Smooth muscle cell (in vitro differentiated cells): Measurements from ENCODE around the gene PNRC2. TPM values are rescaled to one million over a fixed set of nuclear protein-coding genes. Genes with fewer than 3 reads are reported as not detected.
"Not testable (repeated sequence)": the region's sequence is repeated elsewhere in the genome, so short reads cannot be mapped to it uniquely, and the experiment has no call there.

Experiments
- DNase-seq: peaks from one replicate; lab custom pipeline; 2025; ENCODE audit not compliant: unreplicated experiment; lab: John Stamatoyannopoulos, UW
- H2AFZ ChIP-seq: fragments of 200-600 bp; sonication (generic); 2 replicates; pipeline ENCODE4 v1.6.0; 2016; ENCODE audit warnings: antibody characterized with exemption, low read depth, mild to moderate bottlenecking
- H3F3A ChIP-seq: fragments of 200-600 bp; sonication (generic); 2 replicates; pipeline ENCODE4 v1.6.0; 2017; ENCODE audit warnings: antibody characterized with exemption, low read depth
- H3K27ac ChIP-seq: fragments of 200-600 bp; sonication (generic); 2 replicates; pipeline ENCODE4 v1.5.1; 2016; ENCODE audit warnings: low read depth, mild to moderate bottlenecking
- H3K27me3 ChIP-seq: fragments of 200-600 bp; sonication (generic); 2 replicates; pipeline ENCODE4 v1.6.1; 2016; ENCODE audit warnings: low read depth, mild to moderate bottlenecking
- H3K36me3 ChIP-seq: fragments of 200-600 bp; sonication (generic); 2 replicates; pipeline ENCODE4 v1.5.1; 2016; ENCODE audit warnings: low read depth
- H3K4me1 ChIP-seq: fragments of 200-600 bp; sonication (generic); 2 replicates; pipeline ENCODE4 v1.5.1; 2016; ENCODE audit warnings: low read depth
- H3K4me2 ChIP-seq: fragments of 200-600 bp; sonication (generic); 2 replicates; pipeline ENCODE4 v1.6.0; 2016; ENCODE audit warnings: mild to moderate bottlenecking
- H3K4me3 ChIP-seq: fragments of 200-600 bp; sonication (generic); 2 replicates; pipeline ENCODE4 v1.5.1; 2016; ENCODE audit warnings: mild to moderate bottlenecking
- H3K79me2 ChIP-seq: fragments of 200-600 bp; sonication (generic); 2 replicates; pipeline ENCODE4 v1.6.0; 2016; ENCODE audit warnings: low read depth, mild to moderate bottlenecking
- H3K9ac ChIP-seq: fragments of 200-600 bp; sonication (generic); 2 replicates; pipeline ENCODE4 v1.6.0; 2016; ENCODE audit warnings: low read depth
- H3K9me3 ChIP-seq: fragments of 200-600 bp; sonication (generic); replicated peaks from 2 replicates; pipeline ENCODE4 v1.5.1; 2016; ENCODE audit warnings: low read depth
- H4K20me1 ChIP-seq: fragments of 200-600 bp; sonication (generic); 2 replicates; pipeline ENCODE4 v1.6.0; 2016; ENCODE audit warnings: low read depth
- whole genome bisulfite sequencing: methylation state at CpG from one replicate; pipeline ENCODE4 v1.1.7; 2016; ENCODE audit warnings: low lambda C conversion rate; 5-methylcytosine and 5-hydroxymethylcytosine counted together
- polyA plus RNA-seq: library from polyadenylated mRNA; unstranded; fragments of >200 nt; fragmentation: Nextera tagmentation; extraction: Ambion mirVana; gene quantifications from 2 replicates; pipeline ENCODE4 v1.2.1, GENCODE V29; 2016
- total RNA-seq: library from RNA; depleted of rRNA; stranded (reverse); fragments of >200 nt; gene quantifications from 2 replicates; pipeline ENCODE4 v1.2.3, GENCODE V29; 2014
- TF ChIP-seq, protein P1 (sequence below): fragments of 200-600 bp; sonication (generic); IDR thresholded peaks from 2 replicates; pipeline ENCODE4 v1.5.1; 2017; ENCODE audit warnings: borderline replicate concordance, mild to moderate bottlenecking, antibody characterized with exemption; ENCODE audit not compliant: insufficient read depth, poor library complexity, severe bottlenecking

The PNRC2 gene
- total and polyA plus RNA-seq, 2 experiments from 2014 or later = 53.3 to 77.8 TPM

- Histone ChIP-seq H3K36me3 (no peaks in the 10 kb centered on the region), H2AFZ (no peak overlapping the region), H3F3A (no peaks in the 10 kb centered on the region), H3K9ac (no peak overlapping the region), H3K27ac (no peak overlapping the region), H3K9me3 (no peaks in the 10 kb centered on the region), H3K27me3 (no peaks in the 10 kb centered on the region), H3K4me2 (no peak overlapping the region), H3K4me1 (no peaks in the 10 kb centered on the region), H3K4me3 (no peak overlapping the region), H3K79me2 (no peaks in the 10 kb centered on the region), H4K20me1 (no peaks in the 10 kb centered on the region)
- DNase-seq = no peak
- WGBS = 35% methylated on average over 6 of the region's 6 CpGs
- TF ChIP-seq, protein P1, sequence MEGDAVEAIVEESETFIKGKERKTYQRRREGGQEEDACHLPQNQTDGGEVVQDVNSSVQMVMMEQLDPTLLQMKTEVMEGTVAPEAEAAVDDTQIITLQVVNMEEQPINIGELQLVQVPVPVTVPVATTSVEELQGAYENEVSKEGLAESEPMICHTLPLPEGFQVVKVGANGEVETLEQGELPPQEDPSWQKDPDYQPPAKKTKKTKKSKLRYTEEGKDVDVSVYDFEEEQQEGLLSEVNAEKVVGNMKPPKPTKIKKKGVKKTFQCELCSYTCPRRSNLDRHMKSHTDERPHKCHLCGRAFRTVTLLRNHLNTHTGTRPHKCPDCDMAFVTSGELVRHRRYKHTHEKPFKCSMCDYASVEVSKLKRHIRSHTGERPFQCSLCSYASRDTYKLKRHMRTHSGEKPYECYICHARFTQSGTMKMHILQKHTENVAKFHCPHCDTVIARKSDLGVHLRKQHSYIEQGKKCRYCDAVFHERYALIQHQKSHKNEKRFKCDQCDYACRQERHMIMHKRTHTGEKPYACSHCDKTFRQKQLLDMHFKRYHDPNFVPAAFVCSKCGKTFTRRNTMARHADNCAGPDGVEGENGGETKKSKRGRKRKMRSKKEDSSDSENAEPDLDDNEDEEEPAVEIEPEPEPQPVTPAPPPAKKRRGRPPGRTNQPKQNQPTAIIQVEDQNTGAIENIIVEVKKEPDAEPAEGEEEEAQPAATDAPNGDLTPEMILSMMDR = no peak
Observed at GRCh38 chr1:23936481-23937176, 23.0 kb upstream of the PNRC2 start.

DNA sequence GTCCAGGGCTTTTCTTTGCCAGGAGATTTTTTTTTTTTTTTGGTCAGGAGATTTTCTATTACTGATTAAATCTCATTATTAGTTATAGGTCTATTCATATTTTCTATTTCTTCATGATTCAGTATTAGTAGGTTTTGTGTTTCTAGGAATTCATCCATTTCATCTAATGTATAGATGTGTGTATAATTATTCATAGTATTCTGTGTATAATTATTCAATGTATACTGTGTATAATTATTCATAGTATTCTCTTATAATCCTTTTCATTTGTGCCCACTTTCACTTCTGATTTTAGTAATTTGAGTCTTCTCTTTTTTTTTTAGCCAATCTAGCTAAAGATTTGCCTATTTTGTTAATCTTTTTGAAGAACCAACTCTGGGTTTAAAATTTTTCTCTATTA, 12.3 kb upstream of the PNRC2 start:
- Histone ChIP-seq H3K4me1 (no peaks in the 10 kb centered on the region), H3K9ac (no peak overlapping the region), H3F3A (peaks cover 8% of the 10 kb centered on the region), H3K27me3 (no peaks in the 10 kb centered on the region), H3K9me3 (peaks cover 4% of the 10 kb centered on the region), H4K20me1 (no peaks in the 10 kb centered on the region), H3K4me3 (no peak overlapping the region), H3K36me3 (no peaks in the 10 kb centered on the region), H3K27ac (no peak overlapping the region), H3K79me2 (no peaks in the 10 kb centered on the region), H3K4me2 (no peak overlapping the region), H2AFZ (no peak overlapping the region)
- TF ChIP-seq, protein P1 = no peak
- no peak for DNase-seq

GRCh38 chr1:23953020-23953419, 6.6 kb upstream of the PNRC2 start:
- Histone ChIP-seq H3K27me3 (no peaks in the 10 kb centered on the region), H3K4me2 (no peak overlapping the region), H3K27ac (no peak overlapping the region), H3K9ac (no peak overlapping the region), H3K36me3 (no peaks in the 10 kb centered on the region), H3K79me2 (no peaks in the 10 kb centered on the region), H2AFZ (no peak overlapping the region), H3K9me3 (no peaks in the 10 kb centered on the region), H4K20me1 (no peaks in the 10 kb centered on the region), H3K4me1 (no peaks in the 10 kb centered on the region), H3K4me3 (no peak overlapping the region), H3F3A (peaks cover 8% of the 10 kb centered on the region)
- DNase-seq = no peak
- TF ChIP-seq, protein P1 = no peak
- WGBS = 87% methylated on average over 3 of the region's 3 CpGs

DNA sequence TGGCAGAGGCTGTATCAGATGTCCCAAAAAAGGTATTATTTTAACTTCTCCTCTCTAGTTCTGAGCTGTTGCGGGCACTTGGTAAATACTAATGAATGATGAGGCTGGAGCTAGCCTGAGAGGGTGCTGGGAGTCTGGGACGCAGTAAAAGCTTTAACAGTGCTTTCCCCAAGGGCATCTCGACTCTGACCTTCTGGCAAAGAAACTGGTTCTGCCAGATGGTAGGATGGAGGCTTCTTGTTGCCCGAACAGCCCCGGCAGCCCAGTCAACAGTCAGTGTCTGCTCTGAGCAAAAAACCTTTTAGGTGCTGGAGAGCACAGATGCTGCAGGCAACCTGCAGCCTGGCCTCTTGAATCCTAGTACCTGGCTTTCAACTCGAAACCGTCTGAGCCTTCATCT, 2.5 kb upstream of the PNRC2 start:
- no peaks in the 10 kb centered on the region for H3K9me3 ChIP-seq
- DNase-seq = no peak
- H3K27me3 ChIP-seq = no peaks in the 10 kb centered on the region
- 50% methylated on average over 7 of the region's 7 CpGs for WGBS
- H3K36me3 ChIP-seq = no peaks in the 10 kb centered on the region
- peaks cover 19% of the 10 kb centered on the region for H4K20me1 ChIP-seq
- H2AFZ ChIP-seq = no peak overlapping the region
- H3K27ac ChIP-seq = no peak overlapping the region
- TF ChIP-seq, protein P1 = no peak
- H3F3A ChIP-seq = peaks cover 15% of the 10 kb centered on the region
- no peaks in the 10 kb centered on the region for H3K4me1 ChIP-seq
- H3K4me3 ChIP-seq = no peak overlapping the region
- H3K4me2 ChIP-seq = no peak overlapping the region
- peaks cover 23% of the 10 kb centered on the region for H3K79me2 ChIP-seq
- no peak overlapping the region for H3K9ac ChIP-seq

GRCh38 chr1:23958040-23958809, 1.4 kb upstream of the PNRC2 start:
- Histone ChIP-seq H3K4me3 (peak overlapping the region; percentile 86), H3K4me2 (peak overlapping the region; percentile 88), H3K9ac (peak overlapping the region; percentile 98), H2AFZ (peak overlapping the region; percentile 11), H4K20me1 (peaks cover 23% of the 10 kb centered on the region), H3K27ac (peak overlapping the region; percentile 97), H3K79me2 (peaks cover 23% of the 10 kb centered on the region), H3F3A (peaks cover 12% of the 10 kb centered on the region)
- not testable (repeated sequence) for H3K4me1 ChIP-seq, DNase-seq, H3K27me3 ChIP-seq, H3K9me3 ChIP-seq, H3K36me3 ChIP-seq
- WGBS = 75% methylated on average over 19 of the region's 19 CpGs
